Loucy (cell line): ENCODE results near the gene NRXN3.

ENCODE experiments used
- H2AFZ ChIP-seq: fragments of 200-600 bp; sonication (generic); 2 replicates; pipeline ENCODE4 v1.6.0; 2016; ENCODE audit warnings: antibody characterized with exemption, mild to moderate bottlenecking, low read length, moderate library complexity
- H3F3A ChIP-seq: fragments of 200-600 bp; 2 replicates; pipeline ENCODE4 v1.6.0; 2016; ENCODE audit warnings: antibody characterized with exemption, low read depth, mild to moderate bottlenecking
- H3K27me3 ChIP-seq: fragments of 200-600 bp; sonication (generic); 2 replicates; pipeline ENCODE4 v1.6.1; 2014; ENCODE audit warnings: low read length, mild to moderate bottlenecking; ENCODE audit not compliant: insufficient read depth, poor library complexity, severe bottlenecking
- H3K36me3 ChIP-seq: fragments of 200-600 bp; sonication (generic); 2 replicates; pipeline ENCODE4 v1.6.1; 2016; ENCODE audit warnings: low read length; ENCODE audit not compliant: insufficient read depth
- H3K4me1 ChIP-seq: fragments of 200-600 bp; sonication (generic); 2 replicates; pipeline ENCODE4 v1.5.1; 2014; ENCODE audit warnings: low read length, mild to moderate bottlenecking; ENCODE audit not compliant: insufficient read depth, poor library complexity, severe bottlenecking
- H3K4me2 ChIP-seq: fragments of 200-600 bp; sonication (generic); 2 replicates; pipeline ENCODE4 v1.6.0; 2014; ENCODE audit warnings: antibody characterized with exemption, low read length, low read depth, mild to moderate bottlenecking; ENCODE audit not compliant: poor library complexity, severe bottlenecking
- H3K4me3 ChIP-seq: fragments of 200-600 bp; sonication (generic); 2 replicates; pipeline ENCODE4 v1.5.1; 2014; ENCODE audit warnings: low read length, mild to moderate bottlenecking, mixed read lengths; ENCODE audit not compliant: poor library complexity, severe bottlenecking
- H3K79me2 ChIP-seq: fragments of 200-600 bp; sonication (generic); 2 replicates; pipeline ENCODE4 v1.6.1; 2014; ENCODE audit warnings: low read length; ENCODE audit not compliant: insufficient read depth
- H3K9ac ChIP-seq: fragments of 200-600 bp; sonication (generic); 2 replicates; pipeline ENCODE4 v1.6.0; 2014; ENCODE audit warnings: mild to moderate bottlenecking, low read depth, low read length, moderate library complexity; ENCODE audit not compliant: poor library complexity, severe bottlenecking
- H3K9me2 ChIP-seq: fragments of 200-600 bp; sonication (generic); replicated peaks from 2 replicates; pipeline ENCODE4 v1.6.1; 2016; ENCODE audit warnings: low read depth, low read length, mixed read lengths
- H3K9me3 ChIP-seq: fragments of 200-600 bp; sonication (generic); 2 replicates; pipeline ENCODE4 v1.6.1; 2014; ENCODE audit warnings: mild to moderate bottlenecking, antibody characterized with exemption, low read length, low read depth; ENCODE audit not compliant: insufficient read depth
- H4K20me1 ChIP-seq: fragments of 200-600 bp; sonication (generic); 2 replicates; pipeline ENCODE4 v1.6.0; 2014; ENCODE audit warnings: antibody characterized with exemption, low read length, mild to moderate bottlenecking; ENCODE audit not compliant: insufficient read depth, poor library complexity, severe bottlenecking
- EZH2phosphoT487 ChIP-seq: fragments of 200-600 bp; IDR thresholded peaks from 2 replicates; pipeline ENCODE4 v1.6.1; 2018; ENCODE audit warnings: antibody characterized with exemption, mild to moderate bottlenecking, moderate library complexity, borderline replicate concordance
- TF ChIP-seq, protein P1 (sequence below): fragments of 200-600 bp; sonication (generic); conservative IDR thresholded peaks from 2 replicates; pipeline ENCODE4 v1.5.1; 2014; ENCODE audit warnings: mild to moderate bottlenecking, antibody characterized with exemption, low read length

NRXN3 gene

DNA sequence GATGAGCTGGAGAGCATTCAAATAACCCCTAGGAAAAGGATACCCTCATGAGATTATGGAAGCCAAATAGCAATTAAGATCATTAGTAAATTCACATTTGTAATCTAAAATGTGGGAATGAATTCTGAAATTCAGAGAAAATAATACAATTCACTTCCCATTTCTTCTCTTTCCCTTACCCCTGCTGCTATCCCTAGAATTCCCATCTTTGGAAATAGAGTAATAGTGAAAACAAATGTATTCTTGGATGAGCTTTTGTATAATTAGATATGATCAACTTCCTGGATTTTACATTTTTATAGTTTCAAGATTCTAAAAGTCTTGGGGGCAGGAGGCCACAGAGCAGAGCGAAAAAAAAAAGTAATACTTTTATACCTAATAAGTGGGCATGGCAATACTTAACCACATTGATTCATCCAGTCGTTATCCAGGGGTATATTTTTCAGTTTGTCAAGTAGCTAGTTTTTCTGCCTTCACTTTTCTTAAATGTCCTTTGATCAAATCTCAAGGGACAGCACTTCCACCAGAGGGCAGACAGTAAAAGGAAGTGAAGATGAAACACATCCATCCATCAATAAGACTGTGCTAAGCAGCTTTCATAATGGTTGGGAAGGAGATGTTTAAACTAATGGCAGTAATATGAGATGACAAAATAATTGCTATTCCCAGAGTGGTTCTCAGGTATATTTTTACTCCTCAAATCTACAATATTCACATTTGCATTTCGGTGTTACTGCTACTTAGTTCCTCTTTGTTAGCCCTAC, 1639.9 kb downstream of the NRXN3 start:
- Histone ChIP-seq H2AFZ (no peak overlapping the region), H3K79me2 (no peaks in the 10 kb centered on the region), H3K4me3 (no peak overlapping the region), H3K9me2 (no peaks in the 10 kb centered on the region), H3K9ac (no peak overlapping the region), H3K4me1 (peaks cover 9% of the 10 kb centered on the region), H4K20me1 (no peaks in the 10 kb centered on the region), H3K36me3 (no peaks in the 10 kb centered on the region), H3K27me3 (no peaks in the 10 kb centered on the region), H3F3A (no peaks in the 10 kb centered on the region), H3K4me2 (no peak overlapping the region), H3K9me3 (no peaks in the 10 kb centered on the region)
- TF ChIP-seq EZH2phosphoT487, result no peak
- TF ChIP-seq, protein P1, sequence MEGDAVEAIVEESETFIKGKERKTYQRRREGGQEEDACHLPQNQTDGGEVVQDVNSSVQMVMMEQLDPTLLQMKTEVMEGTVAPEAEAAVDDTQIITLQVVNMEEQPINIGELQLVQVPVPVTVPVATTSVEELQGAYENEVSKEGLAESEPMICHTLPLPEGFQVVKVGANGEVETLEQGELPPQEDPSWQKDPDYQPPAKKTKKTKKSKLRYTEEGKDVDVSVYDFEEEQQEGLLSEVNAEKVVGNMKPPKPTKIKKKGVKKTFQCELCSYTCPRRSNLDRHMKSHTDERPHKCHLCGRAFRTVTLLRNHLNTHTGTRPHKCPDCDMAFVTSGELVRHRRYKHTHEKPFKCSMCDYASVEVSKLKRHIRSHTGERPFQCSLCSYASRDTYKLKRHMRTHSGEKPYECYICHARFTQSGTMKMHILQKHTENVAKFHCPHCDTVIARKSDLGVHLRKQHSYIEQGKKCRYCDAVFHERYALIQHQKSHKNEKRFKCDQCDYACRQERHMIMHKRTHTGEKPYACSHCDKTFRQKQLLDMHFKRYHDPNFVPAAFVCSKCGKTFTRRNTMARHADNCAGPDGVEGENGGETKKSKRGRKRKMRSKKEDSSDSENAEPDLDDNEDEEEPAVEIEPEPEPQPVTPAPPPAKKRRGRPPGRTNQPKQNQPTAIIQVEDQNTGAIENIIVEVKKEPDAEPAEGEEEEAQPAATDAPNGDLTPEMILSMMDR, result peak; percentile 66

- H3K27me3 ChIP-seq, result no peaks in the 10 kb centered on the region
- peaks cover 11% of the 10 kb centered on the region for H3K4me1 ChIP-seq
- H3K9ac ChIP-seq, result no peak overlapping the region
- H2AFZ ChIP-seq, result peak overlapping the region; percentile 53; the same call in 1 of the 2 replicates
- H3K36me3 ChIP-seq, result no peaks in the 10 kb centered on the region
- TF ChIP-seq EZH2phosphoT487, result no peak
- TF ChIP-seq, protein P1, result no peak
- H4K20me1 ChIP-seq, result no peaks in the 10 kb centered on the region
- H3K9me2 ChIP-seq, result no peaks in the 10 kb centered on the region
- H3K4me2 ChIP-seq, result no peak overlapping the region
- H3K4me3 ChIP-seq, result no peak overlapping the region
- no peaks in the 10 kb centered on the region for H3K79me2 ChIP-seq
- H3F3A ChIP-seq, result no peaks in the 10 kb centered on the region
- no peaks in the 10 kb centered on the region for H3K9me3 ChIP-seq
Observed at GRCh38 chr14:79820866-79821535, 1650.8 kb downstream of the NRXN3 start.

DNA sequence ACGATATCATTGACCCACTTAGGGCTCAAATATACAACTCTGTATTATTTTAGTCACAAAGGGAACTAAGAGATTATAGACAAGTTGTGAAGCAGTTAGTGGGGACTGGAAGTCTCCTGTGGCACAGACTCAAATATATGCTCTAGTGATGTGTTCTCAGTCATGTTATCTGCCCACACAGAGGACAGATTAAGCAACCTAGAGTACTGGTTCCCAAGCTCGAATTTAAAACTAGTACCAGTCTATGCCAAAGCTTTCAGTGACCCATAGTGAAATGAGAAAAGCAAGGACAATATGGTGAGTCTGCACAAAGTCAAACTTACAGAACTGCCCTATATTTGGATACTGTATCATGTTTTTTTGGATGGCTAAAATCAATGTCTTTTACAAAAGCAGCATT, 1651.9 kb downstream of the NRXN3 start:
- Histone ChIP-seq H2AFZ (no peak overlapping the region), H3K4me2 (no peak overlapping the region), H3K4me1 (peaks cover 11% of the 10 kb centered on the region), H3K9ac (no peak overlapping the region), H3K9me3 (no peaks in the 10 kb centered on the region), H3K9me2 (no peaks in the 10 kb centered on the region), H3K27me3 (no peaks in the 10 kb centered on the region), H3K4me3 (no peak overlapping the region), H3K79me2 (no peaks in the 10 kb centered on the region), H3K36me3 (no peaks in the 10 kb centered on the region), H4K20me1 (no peaks in the 10 kb centered on the region), H3F3A (no peaks in the 10 kb centered on the region)
- TF ChIP-seq, protein P1, result no peak
- TF ChIP-seq EZH2phosphoT487, result no peak
